Measurements from ENCODE around the gene KCTD20.
"Not testable (repeated sequence)": the region's sequence is repeated elsewhere in the genome, so short reads cannot be mapped to it uniquely, and the experiment has no call there.

DNA sequence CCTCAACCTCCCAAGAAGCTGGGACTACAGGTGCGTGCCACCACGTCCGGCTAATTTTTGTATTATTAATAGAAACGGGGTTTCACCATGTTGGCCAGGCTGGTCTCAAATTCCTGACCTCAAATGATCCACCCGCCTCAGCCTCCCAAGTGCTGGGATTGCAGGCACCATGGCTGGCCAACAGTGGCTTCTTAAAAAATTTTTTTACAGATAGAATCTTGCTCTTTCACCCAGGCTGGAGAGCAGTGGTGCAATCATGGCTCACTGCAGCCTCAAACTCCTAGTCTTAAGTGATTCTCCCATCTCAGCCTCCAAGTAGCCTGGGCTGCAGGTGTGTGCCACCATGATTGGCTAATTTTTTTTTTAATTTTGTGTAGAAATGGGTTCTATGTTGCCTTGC lies 40.5 kb downstream of the KCTD20 start:
- TF ChIP-seq EZH2phosphoT487 (IDR thresholded peaks at IDR 0.05; ENCODE audit: borderline replicate concordance) = not testable (repeated sequence)
- TF ChIP-seq, protein P1, sequence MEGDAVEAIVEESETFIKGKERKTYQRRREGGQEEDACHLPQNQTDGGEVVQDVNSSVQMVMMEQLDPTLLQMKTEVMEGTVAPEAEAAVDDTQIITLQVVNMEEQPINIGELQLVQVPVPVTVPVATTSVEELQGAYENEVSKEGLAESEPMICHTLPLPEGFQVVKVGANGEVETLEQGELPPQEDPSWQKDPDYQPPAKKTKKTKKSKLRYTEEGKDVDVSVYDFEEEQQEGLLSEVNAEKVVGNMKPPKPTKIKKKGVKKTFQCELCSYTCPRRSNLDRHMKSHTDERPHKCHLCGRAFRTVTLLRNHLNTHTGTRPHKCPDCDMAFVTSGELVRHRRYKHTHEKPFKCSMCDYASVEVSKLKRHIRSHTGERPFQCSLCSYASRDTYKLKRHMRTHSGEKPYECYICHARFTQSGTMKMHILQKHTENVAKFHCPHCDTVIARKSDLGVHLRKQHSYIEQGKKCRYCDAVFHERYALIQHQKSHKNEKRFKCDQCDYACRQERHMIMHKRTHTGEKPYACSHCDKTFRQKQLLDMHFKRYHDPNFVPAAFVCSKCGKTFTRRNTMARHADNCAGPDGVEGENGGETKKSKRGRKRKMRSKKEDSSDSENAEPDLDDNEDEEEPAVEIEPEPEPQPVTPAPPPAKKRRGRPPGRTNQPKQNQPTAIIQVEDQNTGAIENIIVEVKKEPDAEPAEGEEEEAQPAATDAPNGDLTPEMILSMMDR (conservative IDR thresholded peaks at IDR 0.05; ENCODE audit: low read length) = not testable (repeated sequence)
